SU-DHL-6 (cell line): ENCODE data around the gene PPP1R14C.

Source experiments
- CTCF ChIP-seq: fragments of 200-600 bp; sonication (generic); IDR thresholded peaks from one replicate; pipeline ENCODE4 v1.5.1; 2017; ENCODE audit warnings: antibody characterized with exemption, mild to moderate bottlenecking, low read length, moderate library complexity; ENCODE audit not compliant: insufficient read depth, poor library complexity, severe bottlenecking
- EZH2phosphoT487 ChIP-seq: fragments of 200-600 bp; sonication (generic), shearing (Covaris generic); conservative IDR thresholded peaks from 2 replicates; pipeline ENCODE4 v1.6.1; 2018; ENCODE audit warnings: mild to moderate bottlenecking, antibody characterized with exemption, low read length, moderate library complexity, mixed read lengths

- TF ChIP-seq CTCF (no peak), EZH2phosphoT487 (no peak)
Measured at GRCh38 chr6:150266963-150267685, 124.3 kb downstream of the PPP1R14C start.
